Breast epithelium (tissue), 3 donors: Measurements from ENCODE around the gene DCP1A.

Source experiments
- POLR2A ChIP-seq: fragments of 450-650 bp; IDR thresholded peaks from one replicate; pipeline ENCODE4 v1.6.1; 2016; ENCODE audit warnings: antibody characterized with exemption, mild to moderate bottlenecking, moderate library complexity
- TF ChIP-seq, protein P1 (sequence below), 3 donors: fragments of 450-650 bp; IDR thresholded peaks; one replicate each; pipeline ENCODE4 v1.5.1; 2016 to 2017; ENCODE audit warnings: antibody characterized with exemption in 3 of 3, mild to moderate bottlenecking in 3 of 3, moderate library complexity in 3 of 3

- no peak for TF ChIP-seq POLR2A
- TF ChIP-seq, protein P1, sequence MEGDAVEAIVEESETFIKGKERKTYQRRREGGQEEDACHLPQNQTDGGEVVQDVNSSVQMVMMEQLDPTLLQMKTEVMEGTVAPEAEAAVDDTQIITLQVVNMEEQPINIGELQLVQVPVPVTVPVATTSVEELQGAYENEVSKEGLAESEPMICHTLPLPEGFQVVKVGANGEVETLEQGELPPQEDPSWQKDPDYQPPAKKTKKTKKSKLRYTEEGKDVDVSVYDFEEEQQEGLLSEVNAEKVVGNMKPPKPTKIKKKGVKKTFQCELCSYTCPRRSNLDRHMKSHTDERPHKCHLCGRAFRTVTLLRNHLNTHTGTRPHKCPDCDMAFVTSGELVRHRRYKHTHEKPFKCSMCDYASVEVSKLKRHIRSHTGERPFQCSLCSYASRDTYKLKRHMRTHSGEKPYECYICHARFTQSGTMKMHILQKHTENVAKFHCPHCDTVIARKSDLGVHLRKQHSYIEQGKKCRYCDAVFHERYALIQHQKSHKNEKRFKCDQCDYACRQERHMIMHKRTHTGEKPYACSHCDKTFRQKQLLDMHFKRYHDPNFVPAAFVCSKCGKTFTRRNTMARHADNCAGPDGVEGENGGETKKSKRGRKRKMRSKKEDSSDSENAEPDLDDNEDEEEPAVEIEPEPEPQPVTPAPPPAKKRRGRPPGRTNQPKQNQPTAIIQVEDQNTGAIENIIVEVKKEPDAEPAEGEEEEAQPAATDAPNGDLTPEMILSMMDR (IDR thresholded peaks at IDR 0.05), result no peak
These were observed 111.1 kb downstream of the DCP1A start for GRCh38 chr3:53236112-53236841.
